HG02870 (cell line): ENCODE data around the gene SLC38A7.
"Not testable (repeated sequence)": the region's sequence is repeated elsewhere in the genome, so short reads cannot be mapped to it uniquely, and the experiment has no call there.

Experiments
- ATAC-seq: cut with Tn5 transposase; IDR thresholded peaks from one replicate; pipeline ENCODE4 v1.9.1; 2021; ENCODE audit warnings: mild to moderate bottlenecking, moderate library complexity; ENCODE audit not compliant: unreplicated experiment

Gene SLC38A7

GRCh38 chr16:58684354-58685083, at the start of gene SLC38A7:
TSS of gene SLC38A7 (minus strand) at chr16:58684770. CDS start at chr16:58680126, 4,644 bp downstream.
- peak; percentile 98 for ATAC-seq

GRCh38 chr16:58733671-58734458, 49.3 kb upstream of the SLC38A7 start, which contains the start of gene GOT2:
TSS of gene GOT2 (minus strand) at chr16:58734316. CDS start at chr16:58734228, 88 bp downstream.
- peak; percentile 88 for ATAC-seq

- ATAC-seq, result no peak
These were observed 48.7 kb upstream of the SLC38A7 start for GRCh38 chr16:58733248-58733670.

- peak; percentile 42 for ATAC-seq
These were observed 48.1 kb upstream of the SLC38A7 start for GRCh38 chr16:58732545-58733247.

- no peak for ATAC-seq
These were observed 46.3 kb upstream of the SLC38A7 start for GRCh38 chr16:58730724-58731370.

GRCh38 chr16:58727796-58728568, 43.4 kb upstream of the SLC38A7 start:
- ATAC-seq, result no peak

GRCh38 chr16:58727028-58727781, 42.6 kb upstream of the SLC38A7 start:
- no peak for ATAC-seq

GRCh38 chr16:58723109-58723508, 38.5 kb upstream of the SLC38A7 start:
- ATAC-seq, result no peak

- ATAC-seq, result no peak
These were observed 33.4 kb upstream of the SLC38A7 start for GRCh38 chr16:58717994-58718393.

- no peak for ATAC-seq
These were observed 31.9 kb upstream of the SLC38A7 start for GRCh38 chr16:58716468-58716867.

- ATAC-seq, result no peak
These were observed 29.2 kb upstream of the SLC38A7 start for GRCh38 chr16:58713742-58714141.

- ATAC-seq, result no peak
These were observed 24.8 kb upstream of the SLC38A7 start for GRCh38 chr16:58709333-58709732.

GRCh38 chr16:58699151-58699550, 14.6 kb upstream of the SLC38A7 start:
- ATAC-seq, result no peak

- no peak for ATAC-seq
These were observed 10.8 kb upstream of the SLC38A7 start for GRCh38 chr16:58695368-58695767.

- no peak for ATAC-seq
These were observed 7.9 kb upstream of the SLC38A7 start for GRCh38 chr16:58692450-58692849.

- not testable (repeated sequence) for ATAC-seq
These were observed 2.6 kb upstream of the SLC38A7 start for GRCh38 chr16:58686985-58687706.

- ATAC-seq, result no peak
These were observed 497 bp upstream of the SLC38A7 start for GRCh38 chr16:58685084-58685449.

GRCh38 chr16:58684001-58684353, 593 bp downstream of the SLC38A7 start:
- peak; percentile 3 for ATAC-seq

- no peak for ATAC-seq
These were observed 4.8 kb downstream of the SLC38A7 start for GRCh38 chr16:58679763-58680162.
